ENCODE data around the gene FMO2.

FMO2 gene

DNA sequence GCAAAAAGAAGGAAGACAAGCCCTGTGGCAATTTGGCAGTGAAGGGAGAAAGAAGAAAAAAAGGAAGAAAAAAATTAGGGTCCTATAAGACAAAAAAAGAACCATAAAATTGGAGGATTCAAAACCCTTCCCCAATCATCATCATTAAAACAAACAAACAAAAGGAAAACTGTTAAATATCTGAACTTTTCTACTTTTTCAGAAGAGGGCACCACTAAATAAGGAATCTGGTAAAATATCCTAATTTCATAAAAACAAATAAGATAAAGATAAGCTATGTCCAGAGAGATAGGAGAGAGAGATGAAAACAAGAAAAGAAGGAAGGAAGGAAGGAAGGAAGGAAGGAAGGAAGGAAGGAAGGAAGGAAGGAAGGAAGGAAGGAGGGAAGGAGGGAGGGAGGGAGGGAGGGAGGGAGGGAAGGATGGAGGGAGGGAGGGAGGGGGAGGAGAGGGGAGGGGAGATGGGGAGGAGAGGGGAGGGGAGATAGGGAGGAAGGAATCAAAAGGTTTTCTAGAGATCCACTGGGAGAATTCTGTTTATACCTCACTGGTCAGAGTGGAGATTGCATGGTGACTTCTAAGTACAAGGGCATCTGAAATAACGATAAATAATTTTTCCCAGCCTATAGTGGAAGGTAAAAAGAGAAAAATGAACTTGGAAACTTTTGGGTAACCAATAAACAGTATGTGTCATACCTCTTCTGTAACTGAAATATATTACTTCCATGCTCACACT lies 10.4 kb upstream of the FMO2 start:
- no peak for DNase-seq (ENCODE audit: low spot score)

DNA sequence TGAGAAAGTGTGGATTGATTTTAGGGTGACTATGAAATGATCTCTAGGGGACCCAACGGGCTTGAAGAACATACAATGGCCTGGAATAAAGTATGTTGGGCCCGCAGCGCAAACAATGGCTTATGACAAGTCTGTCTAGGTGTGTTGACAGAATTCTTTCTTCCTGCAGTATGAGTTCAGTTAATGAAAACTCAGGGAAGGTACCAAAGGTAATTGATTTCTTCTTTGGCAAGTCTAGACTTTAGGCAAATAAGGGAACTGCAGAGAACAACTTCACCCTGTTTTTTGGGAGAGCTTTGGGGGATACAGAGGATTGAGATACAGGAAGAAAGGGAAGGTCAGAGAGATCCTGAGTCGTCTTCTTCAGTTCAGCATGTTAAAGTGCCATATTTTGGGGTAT lies 7.8 kb upstream of the FMO2 start:
- no peak for DNase-seq (ENCODE audit: low spot score)

DNA sequence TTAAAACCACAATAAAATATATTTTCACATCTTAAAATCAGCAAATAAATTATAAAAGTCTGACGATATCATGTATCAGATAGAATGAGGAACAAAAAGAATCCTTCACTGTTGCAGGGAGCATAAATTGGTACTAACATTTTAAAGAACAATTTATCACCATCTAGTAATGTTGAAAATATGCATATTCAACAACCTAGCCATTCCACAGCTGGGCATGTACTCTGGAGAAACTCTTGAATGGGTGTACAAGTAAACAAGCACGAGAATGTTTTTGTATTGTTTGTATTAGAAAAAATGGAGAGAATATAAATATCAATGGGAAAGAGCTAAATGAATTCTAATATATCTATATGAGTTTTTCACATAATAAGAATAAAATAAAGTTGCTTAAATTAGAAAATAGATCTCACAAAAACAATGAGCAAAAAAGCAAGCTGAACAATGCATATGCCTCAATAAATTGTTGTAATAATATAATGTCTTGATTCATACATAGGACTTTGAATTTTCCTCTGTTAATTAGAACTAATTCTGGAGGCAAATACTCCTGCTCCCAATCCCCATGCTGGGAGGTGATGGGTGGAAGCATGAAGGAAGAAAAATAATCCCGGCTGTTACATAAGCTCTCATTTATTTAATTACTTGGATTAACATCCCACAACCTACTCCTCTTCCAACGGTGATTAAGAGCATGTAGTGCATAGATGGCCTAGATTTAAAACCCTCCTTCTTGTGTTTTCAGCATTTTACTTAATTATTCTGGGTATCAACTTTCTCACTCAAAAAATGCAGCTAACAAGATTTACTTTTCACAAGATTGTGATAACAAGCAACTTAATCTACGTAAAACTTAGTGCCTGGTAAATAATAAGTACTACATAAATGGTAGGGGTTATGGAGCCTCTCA lies 5.5 kb upstream of the FMO2 start:
- DNase-seq (ENCODE audit: low spot score): no peak

DNA sequence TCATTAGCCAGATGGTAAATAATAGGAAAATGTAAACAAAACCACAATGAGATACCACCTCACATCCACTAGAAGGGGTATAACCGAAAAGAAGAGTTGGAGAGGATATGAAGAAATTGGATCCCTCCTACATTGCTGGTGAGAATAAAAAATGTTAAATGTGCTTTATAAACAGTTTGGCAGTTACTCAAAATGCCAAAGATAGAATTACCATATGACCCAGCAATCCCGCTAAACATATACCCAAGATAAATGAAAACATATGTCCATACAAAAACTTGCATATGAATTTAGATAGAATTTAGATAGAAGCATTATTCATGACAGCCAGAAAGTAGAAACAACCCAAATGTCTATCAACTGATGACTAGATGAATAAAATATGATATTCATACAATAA lies 4.4 kb upstream of the FMO2 start:
- no peak for DNase-seq (ENCODE audit: low spot score)

DNA sequence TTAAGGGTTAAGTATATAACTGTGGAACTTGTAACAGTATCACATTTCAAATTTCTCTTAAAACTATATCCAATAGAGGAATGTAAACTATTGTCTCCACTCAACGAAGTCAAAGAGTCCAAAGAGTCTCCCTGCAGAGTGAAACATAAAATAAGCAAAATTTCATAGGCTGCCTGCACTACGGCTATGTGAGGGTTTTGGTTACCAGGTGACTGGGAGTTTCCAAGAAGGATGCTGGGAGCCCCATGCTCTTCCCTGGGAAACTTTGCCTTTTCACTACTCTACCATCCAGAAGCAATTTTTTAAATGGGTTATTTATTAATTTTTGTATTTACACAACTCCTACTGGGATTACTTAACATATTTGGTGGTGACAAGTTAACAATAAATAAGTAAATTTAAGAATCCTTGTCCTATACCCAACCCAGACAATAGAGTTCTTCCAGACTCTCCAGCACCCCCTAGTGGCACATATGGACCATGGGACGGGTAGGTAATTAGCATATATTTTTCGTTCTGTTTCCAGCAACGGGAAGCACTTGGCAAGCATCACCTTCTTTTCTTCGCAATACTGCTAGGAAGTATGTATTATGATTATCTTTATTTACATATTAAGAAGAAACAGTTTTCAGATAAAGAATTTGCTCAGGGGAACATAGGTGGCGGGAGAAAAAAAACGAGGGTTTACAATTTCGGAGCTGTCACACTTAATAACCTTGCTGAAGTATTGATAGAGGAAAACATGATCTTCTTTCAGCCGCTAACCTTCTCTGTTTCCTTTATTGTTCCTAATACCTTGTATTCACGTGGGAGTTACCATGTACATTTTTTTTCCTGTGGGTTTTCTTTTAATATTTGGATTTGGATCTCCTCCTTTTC lies 3.5 kb downstream of the FMO2 start:
- peak; percentile 56 for DNase-seq (ENCODE audit: low spot score)

DNA sequence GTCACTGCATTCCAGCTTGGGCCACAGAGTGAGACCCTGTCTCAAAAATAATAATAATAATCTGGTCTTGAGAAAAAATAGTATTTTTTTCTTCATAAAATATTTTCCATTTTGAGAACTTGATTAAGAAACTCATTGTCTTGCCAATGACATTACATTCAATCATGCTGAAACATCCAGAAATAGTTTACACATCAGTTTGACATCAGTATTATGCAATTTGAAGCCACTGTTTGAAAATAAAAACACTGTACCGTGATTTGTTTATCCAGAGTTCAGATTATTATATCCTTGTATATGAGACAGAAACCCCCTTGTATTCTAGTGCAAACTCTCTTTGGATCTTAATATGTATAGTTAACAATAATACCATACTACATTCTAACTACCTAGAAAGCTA lies 6.9 kb downstream of the FMO2 start:
- no peak for DNase-seq (ENCODE audit: low spot score)

DNA sequence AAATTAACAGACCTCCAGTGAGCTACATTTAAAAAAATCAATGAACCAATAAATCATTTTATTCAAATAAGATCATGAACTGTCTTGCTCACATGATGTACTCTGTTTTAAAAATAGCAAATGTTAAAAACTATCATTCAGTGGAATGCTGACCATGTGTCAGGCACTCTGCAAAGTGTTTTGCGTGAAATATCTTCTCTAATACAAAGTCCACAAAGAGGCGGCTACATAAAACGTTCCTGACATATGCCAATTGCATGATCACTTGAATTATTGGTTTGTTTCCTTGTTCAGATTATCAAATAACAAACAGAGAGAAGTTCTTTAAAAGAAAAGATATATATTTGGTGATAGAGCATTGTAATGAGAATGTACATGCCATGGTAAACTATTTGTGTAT lies 10.7 kb downstream of the FMO2 start:
- no peak for DNase-seq (ENCODE audit: low spot score)

DNA sequence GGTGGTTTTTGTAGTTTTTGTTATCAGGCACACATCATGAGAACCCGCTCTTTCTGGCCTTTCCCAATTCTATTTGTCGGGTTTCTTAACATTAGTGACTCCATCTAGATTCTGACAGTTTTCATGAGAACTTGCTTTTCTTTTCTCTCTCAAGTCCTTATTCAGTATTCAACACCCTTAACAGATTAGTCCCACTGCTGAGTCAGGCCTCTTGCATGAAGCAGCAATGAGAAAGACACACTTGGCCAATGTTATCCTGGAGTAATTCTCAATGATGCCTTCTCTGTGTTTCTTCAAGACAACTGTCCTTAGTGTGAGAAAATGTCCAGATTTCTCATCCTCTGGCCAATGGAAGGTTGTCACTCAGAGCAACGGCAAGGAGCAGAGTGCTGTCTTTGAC lies 11.3 kb downstream of the FMO2 start:
- no peak for DNase-seq (ENCODE audit: low spot score)

DNA sequence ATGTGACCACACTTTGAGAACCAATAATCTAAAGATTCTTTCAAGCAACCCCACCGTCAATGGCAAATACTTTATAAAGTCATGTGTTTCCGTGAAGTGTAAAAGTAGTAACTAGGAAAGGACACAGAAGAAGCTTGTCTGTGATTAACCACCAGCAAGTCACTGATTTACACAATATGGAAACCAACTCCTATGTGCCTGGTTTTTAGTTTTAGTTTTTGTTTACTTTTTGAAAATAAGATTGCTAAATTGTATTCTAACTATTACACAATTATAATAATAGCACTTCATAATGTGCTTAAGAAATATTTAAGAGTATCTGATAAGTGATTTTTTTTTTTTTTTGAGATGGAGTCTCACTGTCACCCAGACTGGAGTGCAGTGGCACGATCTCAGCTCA lies 13.0 kb downstream of the FMO2 start:
- no peak for DNase-seq (ENCODE audit: low spot score)

DNA sequence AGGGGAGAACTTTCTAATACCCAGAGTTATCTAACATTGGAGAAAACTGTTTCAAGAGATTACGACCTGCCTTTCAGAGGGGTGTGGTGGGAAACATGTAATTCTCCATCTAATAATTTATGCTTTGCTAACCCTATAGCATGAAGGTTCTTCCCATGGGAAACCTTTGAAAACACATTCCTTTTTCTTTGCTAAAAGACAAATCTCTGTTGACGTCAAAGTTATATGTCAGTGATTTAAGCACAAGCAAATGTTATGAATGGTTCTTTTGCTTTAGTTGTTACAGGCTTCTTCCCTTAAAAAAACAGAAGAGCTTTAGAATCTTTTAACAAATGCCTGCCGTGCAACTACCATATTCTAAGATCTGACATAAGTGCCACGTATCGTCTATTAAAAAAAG lies 19.2 kb downstream of the FMO2 start:
- no peak for DNase-seq (ENCODE audit: low spot score)

DNA sequence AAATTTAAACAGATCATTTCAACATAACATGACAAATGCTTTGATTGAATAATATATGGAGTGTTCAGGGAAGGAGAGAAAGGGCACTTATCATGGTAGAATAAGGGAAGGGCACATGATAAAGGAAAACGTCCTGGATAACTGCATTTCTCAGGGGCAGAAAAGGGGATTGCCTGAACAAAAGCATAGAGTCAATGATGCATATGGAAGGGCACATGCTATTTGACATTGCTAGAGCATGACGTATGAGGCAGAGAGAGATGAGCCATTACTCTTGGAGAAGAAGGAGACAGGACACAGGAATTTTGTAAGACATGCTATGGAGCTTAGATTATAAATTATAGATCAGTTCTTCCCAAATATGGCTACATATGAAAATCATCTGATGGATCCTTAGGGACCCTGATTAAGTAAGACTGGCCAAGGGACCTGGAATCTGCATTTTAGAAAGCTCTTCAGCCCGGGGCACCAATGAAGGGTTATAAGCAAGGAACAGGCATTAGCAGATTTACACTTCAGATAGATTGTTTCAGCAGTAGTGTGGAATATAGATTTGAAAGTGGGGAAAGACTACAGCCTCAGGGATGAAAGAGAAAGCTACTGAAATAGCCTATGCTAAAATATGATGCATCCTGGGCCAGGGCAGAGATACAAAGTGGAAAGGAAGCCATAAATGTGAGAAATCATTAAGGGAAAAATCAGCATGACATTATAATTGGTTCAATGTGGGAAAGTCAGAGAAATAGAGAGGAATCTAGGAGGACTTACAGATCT lies 21.3 kb downstream of the FMO2 start:
- DNase-seq (ENCODE audit: low spot score): no peak

DNA sequence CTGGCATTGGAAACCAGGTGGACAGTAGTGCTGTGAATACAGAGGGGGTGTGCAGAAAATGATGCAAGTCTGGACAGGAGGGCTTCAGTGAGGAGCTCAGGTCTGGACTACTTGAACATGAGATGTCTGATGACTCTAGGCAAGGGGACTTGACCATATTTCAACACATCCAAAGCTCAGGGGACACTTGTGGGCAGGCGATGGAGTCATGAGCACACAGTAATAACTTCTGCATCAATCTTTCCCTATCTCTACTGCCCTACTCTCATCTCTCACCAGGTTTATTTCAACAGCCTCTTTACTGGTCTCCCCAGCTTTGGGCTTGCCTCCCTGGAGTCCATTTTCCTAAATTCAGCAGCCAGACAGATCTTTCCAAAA lies 21.9 kb downstream of the FMO2 start:
- DNase-seq (ENCODE audit: low spot score): no peak

DNA sequence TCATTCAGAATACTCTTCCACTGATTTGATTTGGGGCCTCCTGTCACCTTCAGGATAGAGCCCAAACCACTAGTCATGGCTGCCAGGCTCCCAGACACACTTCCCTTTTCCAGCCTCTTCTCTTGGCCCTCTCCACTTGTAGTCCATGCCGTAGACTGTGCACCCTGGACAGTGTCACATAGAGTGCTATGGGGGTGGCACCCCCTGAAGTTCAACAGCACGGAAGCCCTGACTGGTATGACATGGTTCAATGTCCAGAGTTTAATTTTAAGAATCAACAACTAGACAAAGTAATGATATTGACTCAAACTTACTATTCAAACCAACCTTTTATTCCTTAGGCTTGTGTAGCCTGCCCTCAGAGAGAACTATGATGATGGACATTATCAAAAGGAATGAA lies 22.3 kb downstream of the FMO2 start:
- no peak for DNase-seq (ENCODE audit: low spot score)

DNA sequence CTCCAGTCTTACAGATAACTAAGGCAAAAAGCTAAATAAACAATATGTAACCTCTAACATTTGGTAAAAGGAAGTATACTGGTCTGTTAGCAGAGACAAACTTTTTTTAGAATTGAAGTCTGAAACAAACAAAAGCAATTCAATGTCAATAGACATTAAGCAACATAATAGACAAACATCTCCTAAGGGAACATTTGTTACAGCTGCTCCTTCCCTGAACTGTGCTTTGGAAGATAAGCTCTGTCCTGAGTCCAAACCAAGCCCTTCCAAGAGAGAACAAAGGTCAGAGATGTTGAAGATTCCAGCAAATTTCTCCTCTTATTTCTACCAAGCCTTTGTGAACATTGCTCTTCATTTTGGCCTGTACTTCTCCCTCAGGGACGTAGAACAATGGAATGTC lies 25.3 kb downstream of the FMO2 start:
- no peak for DNase-seq (ENCODE audit: low spot score)

DNA sequence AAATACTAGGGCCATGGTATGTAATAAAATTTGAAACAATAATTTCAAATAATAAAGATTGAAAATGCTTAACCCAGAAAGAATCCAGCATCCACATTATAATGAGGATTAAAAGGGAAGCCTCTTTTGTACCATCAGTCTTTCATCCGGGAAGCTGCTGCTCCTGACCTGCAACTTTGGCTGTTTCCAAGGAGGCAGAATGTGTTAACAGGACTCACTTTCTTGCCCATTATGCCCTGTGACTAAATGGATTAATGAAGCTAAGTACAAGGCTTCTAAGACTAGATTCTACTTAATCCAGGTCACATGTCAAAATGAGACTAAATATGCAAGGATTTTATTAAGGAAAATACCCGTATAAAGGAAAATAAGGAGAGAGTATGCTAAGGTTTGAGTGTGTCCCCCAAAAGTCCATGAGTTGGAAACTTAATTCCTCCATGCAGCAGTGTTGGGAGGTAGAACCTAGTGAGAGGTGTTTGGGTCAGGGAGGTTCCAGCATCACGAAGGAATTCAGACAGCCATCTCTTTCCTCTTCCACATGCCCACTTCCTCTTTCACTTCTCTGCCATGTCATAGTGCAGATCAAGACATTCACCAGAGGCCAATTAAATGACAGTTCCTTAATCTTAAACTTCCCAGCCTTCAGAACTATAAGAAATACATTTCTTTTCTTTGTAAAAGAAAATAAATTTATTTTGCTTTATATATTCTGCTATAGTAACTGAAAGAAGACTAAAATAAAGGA lies 27.7 kb downstream of the FMO2 start:
- DNase-seq (ENCODE audit: low spot score): no peak

DNA sequence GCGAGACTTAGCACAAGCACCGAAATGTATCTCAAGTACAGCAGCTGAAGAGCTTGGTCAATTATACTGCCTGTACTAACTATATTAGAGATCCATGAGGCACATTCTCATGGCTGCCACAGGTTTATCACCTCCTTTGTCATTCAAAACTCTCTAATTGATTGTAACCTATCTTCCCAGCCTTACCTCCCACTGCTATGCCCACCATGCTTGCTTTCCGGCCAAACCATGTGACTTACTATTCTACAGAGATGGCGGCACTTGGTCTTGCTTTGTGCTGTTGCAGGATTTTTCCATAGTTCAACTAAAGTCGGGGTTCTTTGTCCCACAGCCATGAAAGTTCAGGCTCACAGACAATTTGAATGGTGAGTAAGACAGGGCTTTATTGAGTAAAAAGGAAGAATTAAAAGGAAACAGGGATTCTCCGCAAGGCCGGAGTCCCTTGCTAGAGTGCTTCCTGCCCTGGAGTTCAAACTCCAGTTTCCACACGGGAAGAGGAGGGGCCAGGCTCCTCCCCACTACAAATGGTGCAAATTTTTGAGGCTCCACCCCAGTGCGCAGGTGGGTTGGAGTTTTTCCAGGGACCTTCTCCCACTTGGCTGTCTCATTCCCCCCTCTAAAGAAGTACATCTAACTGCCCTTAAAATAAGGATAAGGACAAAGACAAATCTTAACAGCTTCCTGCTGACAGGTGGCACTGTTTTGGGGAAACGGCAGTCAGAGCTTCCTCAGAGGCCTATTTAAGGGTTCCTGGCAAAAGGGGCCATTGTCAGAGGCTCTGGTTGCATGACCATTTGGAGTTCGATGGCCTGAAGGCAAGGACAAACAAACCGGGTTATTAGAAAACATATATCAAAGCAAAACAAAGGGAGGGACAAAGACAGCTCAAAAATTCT lies 28.7 kb downstream of the FMO2 start:
- DNase-seq (ENCODE audit: low spot score): no peak

DNA sequence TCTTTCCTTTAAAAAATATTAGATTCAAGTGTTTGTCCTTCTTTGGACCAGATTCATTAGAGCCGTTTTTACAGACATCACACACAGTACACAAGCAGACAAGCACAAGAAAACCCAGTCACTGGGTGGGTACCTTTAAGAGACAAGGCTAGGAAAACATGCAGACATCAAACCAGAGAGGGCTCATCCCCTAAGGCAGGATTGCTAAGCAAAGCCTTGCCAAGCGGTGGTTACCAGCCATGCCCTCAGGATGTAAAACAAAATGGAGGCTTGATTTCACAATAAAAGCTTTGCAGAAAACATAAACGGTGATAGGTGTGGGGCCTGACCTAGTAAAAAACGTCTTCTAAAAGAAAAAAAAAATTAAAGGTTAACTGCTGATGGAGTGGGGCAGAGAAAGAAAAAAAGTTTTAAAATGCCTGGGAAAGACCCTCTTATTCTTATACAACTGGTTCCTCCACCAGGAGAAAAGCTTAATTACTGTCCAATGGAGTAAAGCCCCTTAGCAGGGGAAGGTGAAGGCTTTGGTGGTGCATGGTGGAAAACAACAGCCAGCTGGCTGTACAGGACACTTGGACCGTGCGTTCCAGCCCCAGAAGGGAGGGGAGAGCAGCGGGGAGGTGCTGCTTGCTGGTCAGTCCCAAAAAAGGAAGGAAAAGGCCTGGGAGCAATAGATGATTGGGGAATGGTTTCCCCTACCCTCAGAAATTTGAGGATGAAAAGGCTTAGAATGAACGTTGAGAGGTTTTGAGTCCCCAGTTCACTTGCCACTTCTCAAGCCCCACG lies 32.8 kb downstream of the FMO2 start:
- no peak for DNase-seq (ENCODE audit: low spot score)

DNA sequence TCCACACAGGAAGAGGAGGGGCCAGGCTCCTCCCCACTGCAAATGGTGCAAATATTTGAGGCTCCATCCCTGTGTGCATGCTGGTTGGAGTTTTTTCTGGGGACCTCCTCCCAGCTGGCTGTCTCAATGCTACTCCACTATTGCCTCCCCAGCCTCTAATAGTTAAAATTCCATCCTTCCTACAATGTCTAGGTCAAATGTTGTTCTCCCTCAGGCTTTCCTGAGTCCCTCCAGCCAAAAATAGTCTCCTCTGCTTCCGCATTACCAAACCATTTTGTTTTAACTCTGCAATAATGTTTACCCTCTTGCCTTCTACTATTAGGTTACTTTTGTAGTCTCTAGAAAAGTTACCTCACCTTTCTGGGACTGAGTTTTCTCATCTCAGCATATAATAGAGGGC lies 33.6 kb downstream of the FMO2 start:
- DNase-seq (ENCODE audit: low spot score): no peak

Data from hematopoietic multipotent progenitor cell treated with erythropoietin and hydrocortisone succinate and interleukin-3 and kit ligand, for 15 days (in vitro differentiated cells).